AG04450 (cell line): ENCODE measurements around the gene GPC5. TPM values are rescaled to one million over a fixed set of nuclear protein-coding genes. Genes with fewer than 3 reads are reported as not detected.
A peak's percentile ranks its signal among the peaks of the same experiment; 100 is the strongest.

Source experiments
- CTCF ChIA-PET: fragments of 300-600, 350-600 bp; formaldehyde crosslinking; extraction: SDS; loops from one replicate; lab custom pipeline; 2022; ENCODE audit warnings: antibody characterized with exemption, inconsistent platforms; lab: Charles Lee
- POLR2A ChIA-PET: fragments of 350-600 bp; formaldehyde crosslinking; extraction: SDS; loops from one replicate; lab custom pipeline; 2021; ENCODE audit warnings: antibody characterized with exemption, inconsistent platforms; lab: Yijun Ruan, JAX
- DNase-seq: peaks from one replicate; pipeline ENCODE4 v3.0.0-alpha.2; 2011; ENCODE audit warnings: low read depth, low spot score
- H3K27ac ChIP-seq: one replicate; pipeline ENCODE4 v1.5.1; 2012; ENCODE audit warnings: low read depth, low read length, control low read depth
- H3K27me3 ChIP-seq: one replicate; pipeline ENCODE4 v1.6.0; 2012; ENCODE audit warnings: low read length; ENCODE audit not compliant: control insufficient read depth, insufficient read depth
- H3K4me3 ChIP-seq: 2 replicates; pipeline ENCODE4 v1.5.1; 2011; ENCODE audit warnings: mild to moderate bottlenecking, low read depth, low read length, control low read depth
- H3K9me3 ChIP-seq: 2 replicates; pipeline ENCODE4 v1.5.1; 2012; ENCODE audit warnings: low read length; ENCODE audit not compliant: control insufficient read depth, insufficient read depth
- CTCF ChIP-seq: IDR thresholded peaks from 2 replicates; pipeline ENCODE4 v1.5.1; 2011; ENCODE audit warnings: low read depth, low read length, control low read depth, inconsistent platforms
- polyA plus RNA-seq: library from polyadenylated mRNA; depleted of rRNA; stranded (reverse); fragments of >200 nt; gene quantifications from 2 replicates; pipeline ENCODE4 v1.2.3, GENCODE V29; 2011

GPC5 gene
- polyA plus RNA-seq, 1 experiment: 3.6 TPM

- ChIA-PET POLR2A (no interaction called here), CTCF (interaction anchor here (0.5 to 1.8 kb wide), 48 partner anchors 8 to 1985 kb away, joined by 3 to 31 read pairs (median 4); no protein-coding TSS in a partner anchor)
- no peaks in the 10 kb centered on the region for H3K9me3 ChIP-seq
- TF ChIP-seq CTCF: peak; percentile 91
- DNase-seq: no peak
- H3K27me3 ChIP-seq: no peaks in the 10 kb centered on the region
- no peak overlapping the region for H3K27ac ChIP-seq
- H3K4me3 ChIP-seq: no peak overlapping the region
These were observed 789.1 kb downstream of the GPC5 start for GRCh38 chr13:92187378-92187989.

GRCh38 chr13:92188574-92188973 lies 790.2 kb downstream of the GPC5 start:
- no peak for TF ChIP-seq CTCF
- POLR2A ChIA-PET: no interaction called here
- H3K4me3 ChIP-seq: no peak overlapping the region
- no peak overlapping the region for H3K27ac ChIP-seq
- CTCF ChIA-PET: interaction anchor here (1.7 kb wide), 1 partner anchor 9 kb away, joined by 8 read pairs; no protein-coding TSS in a partner anchor
- no peaks in the 10 kb centered on the region for H3K9me3 ChIP-seq
- no peak for DNase-seq
- H3K27me3 ChIP-seq: no peaks in the 10 kb centered on the region

GRCh38 chr13:92196591-92197256 lies 798.3 kb downstream of the GPC5 start:
- CTCF ChIA-PET: interaction anchor here (0.7 to 2.0 kb wide), 2 partner anchors 10 to 12 kb away, joined by 3 to 31 read pairs; no protein-coding TSS in a partner anchor
- TF ChIP-seq CTCF: no peak
- H3K4me3 ChIP-seq: no peak overlapping the region; the same call in none of the 2 replicates
- POLR2A ChIA-PET: no interaction called here
- no peaks in the 10 kb centered on the region for H3K9me3 ChIP-seq
- H3K27ac ChIP-seq: no peak overlapping the region
- no peak for DNase-seq
- no peaks in the 10 kb centered on the region for H3K27me3 ChIP-seq

GRCh38 chr13:92197669-92198068 lies 799.2 kb downstream of the GPC5 start:
- H3K27ac ChIP-seq: no peak overlapping the region
- H3K27me3 ChIP-seq: no peaks in the 10 kb centered on the region
- TF ChIP-seq CTCF: no peak
- ChIA-PET CTCF (interaction anchor here (0.6 to 2.0 kb wide), 3 partner anchors 10 to 12 kb away, joined by 3 to 31 read pairs (median 11); no protein-coding TSS in a partner anchor), POLR2A (no interaction called here)
- H3K9me3 ChIP-seq: no peaks in the 10 kb centered on the region
- no peak for DNase-seq
- no peak overlapping the region for H3K4me3 ChIP-seq

- DNase-seq: no peak
- Histone ChIP-seq H3K27me3 (peaks cover 2% of the 10 kb centered on the region), H3K4me3 (no peak overlapping the region), H3K27ac (no peak overlapping the region), H3K9me3 (no peaks in the 10 kb centered on the region)
- POLR2A ChIA-PET: no interaction called here
- TF ChIP-seq CTCF: no peak
- CTCF ChIA-PET: no interaction called here
These were observed 820.2 kb downstream of the GPC5 start for GRCh38 chr13:92218615-92219014.
